Lower lobe of right lung (tissue), 2 donors: ENCODE data around the gene CDC25B. TPM values are rescaled to one million over a fixed set of nuclear protein-coding genes. Genes with fewer than 3 reads are reported as not detected.
A peak's percentile ranks its signal among the peaks of the same experiment; 100 is the strongest.

Experiments used
- ATAC-seq, 2 donors: fragments of 200-7000 bp; cut with Tn5 transposase; one replicate each; pipeline ENCODE4 v1.9.1; 2020 to 2022; ENCODE audit warnings: mild to moderate bottlenecking in 2 of 2, moderate library complexity in 2 of 2
- DNase-seq: peaks from one replicate; pipeline ENCODE4 v3.0.0-alpha.2; 2020
- H3K27ac ChIP-seq: fragments of 200-600 bp; one replicate; pipeline ENCODE4 v1.8.0; 2022
- H3K27me3 ChIP-seq: fragments of 200-600 bp; one replicate; pipeline ENCODE4 v1.8.0; 2022; ENCODE audit warnings: low read depth
- H3K36me3 ChIP-seq: fragments of 200-600 bp; one replicate; pipeline ENCODE4 v1.8.0; 2022; ENCODE audit warnings: mild to moderate bottlenecking
- H3K4me1 ChIP-seq: fragments of 200-600 bp; one replicate; pipeline ENCODE4 v1.8.0; 2022
- H3K4me3 ChIP-seq: fragments of 200-600 bp; one replicate; pipeline ENCODE4 v1.8.0; 2022; ENCODE audit warnings: mild to moderate bottlenecking
- H3K9me3 ChIP-seq: fragments of 200-600 bp; one replicate; pipeline ENCODE4 v1.8.0; 2022
- CTCF ChIP-seq: fragments of 200-600 bp; IDR thresholded peaks from one replicate; pipeline ENCODE4 v1.8.0; 2022; ENCODE audit warnings: antibody characterized with exemption, mild to moderate bottlenecking
- intact Hi-C: fragments of 100-400 bp; cut with DNase I; formaldehyde crosslinking; loops from one replicate; pipeline ENCODE4 v1.11.0; 2022
- long read RNA-seq: library from polyadenylated mRNA; unstranded; transcript quantifications from one replicate; pipeline ENCODE4 v2.0.0, GENCODE V29; 2021
- total RNA-seq: library from RNA; stranded (reverse); fragmentation: NEBNext Ultra II Directional; extraction: Animal tissue kit (Norgen Biotek cat#: 25700); gene quantifications from one replicate; pipeline ENCODE4 v1.2.1, GENCODE V29; 2021
- donor health status: DM: no; HTN: yes; CAD: no; lungs with severe emphysema.

The CDC25B gene
- total RNA-seq: 97.7 TPM
- long read RNA-seq, transcript CDC25B-206 (16 exons, 1,960 nt): minor isoform, 6 of 106 reads
- long read RNA-seq, transcript CDC25B-201 (16 exons, 3,597 nt): major isoform, 10 of 106 reads
- long read RNA-seq, partial matches to known transcripts: 57 of 106 reads
- long read RNA-seq, other reads (novel, unspliced or antisense): 30 of 106 reads

- intact Hi-C loops: no loop called here
- H3K36me3 ChIP-seq: peaks cover 29% of the 10 kb centered on the region
- H3K4me3 ChIP-seq: peak within 1 kb of the TSS; percentile 79
- peaks cover 52% of the 10 kb centered on the region for H3K4me1 ChIP-seq
- DNase-seq (peak; percentile 96), ATAC-seq (peak; percentile 94 to 96)
- H3K9me3 ChIP-seq: no peaks in the 10 kb centered on the region
- peak within 1 kb of the TSS; percentile 95 for H3K27ac ChIP-seq
- TF ChIP-seq CTCF: peak; percentile 38
- H3K27me3 ChIP-seq: no peaks in the 10 kb centered on the region
These were observed at the start of gene CDC25B for GRCh38 chr20:3795511-3796468. Gene CDC25B (plus strand): TSS chr20:3796310. CDS start chr20:3796532, 222 bp downstream.

- Histone ChIP-seq H3K36me3 (peaks cover 44% of the 10 kb centered on the region), H3K9me3 (no peaks in the 10 kb centered on the region), H3K4me1 (peaks cover 28% of the 10 kb centered on the region), H3K27me3 (peaks cover 5% of the 10 kb centered on the region), H3K27ac (no peak overlapping the region), H3K4me3 (no peak overlapping the region)
- ATAC-seq (no peak), DNase-seq (no peak)
- TF ChIP-seq CTCF: no peak
- intact Hi-C loops: no loop called here
These were observed 48.6 kb upstream of the CDC25B start for GRCh38 chr20:3747471-3747870.

GRCh38 chr20:3748073-3748472 is 48.0 kb upstream of the CDC25B start:
- intact Hi-C loops: no loop called here
- H3K9me3 ChIP-seq: no peaks in the 10 kb centered on the region
- H3K4me3 ChIP-seq: no peak overlapping the region
- DNase-seq: no peak
- peaks cover 44% of the 10 kb centered on the region for H3K36me3 ChIP-seq
- no peak for ATAC-seq
- H3K27ac ChIP-seq: no peak overlapping the region
- H3K4me1 ChIP-seq: peaks cover 34% of the 10 kb centered on the region
- TF ChIP-seq CTCF: no peak
- H3K27me3 ChIP-seq: peaks cover 5% of the 10 kb centered on the region

- no peak for DNase-seq
- Histone ChIP-seq H3K36me3 (peaks cover 41% of the 10 kb centered on the region), H3K27me3 (peaks cover 5% of the 10 kb centered on the region), H3K27ac (no peak overlapping the region), H3K4me3 (no peak overlapping the region), H3K9me3 (no peaks in the 10 kb centered on the region), H3K4me1 (peaks cover 37% of the 10 kb centered on the region)
- no peak for ATAC-seq
- TF ChIP-seq CTCF: no peak
- intact Hi-C loops: no loop called here
These were observed 46.9 kb upstream of the CDC25B start for GRCh38 chr20:3749087-3749688.

GRCh38 chr20:3749689-3750531 is 46.2 kb upstream of the CDC25B start:
- H3K27me3 ChIP-seq: peaks cover 5% of the 10 kb centered on the region
- H3K27ac ChIP-seq: no peak overlapping the region
- no peaks in the 10 kb centered on the region for H3K9me3 ChIP-seq
- ATAC-seq (peak; percentile 37 to 38), DNase-seq (peak; percentile 63)
- peak; percentile 70 for TF ChIP-seq CTCF
- no peak overlapping the region for H3K4me3 ChIP-seq
- intact Hi-C loops: no loop called here
- peaks cover 34% of the 10 kb centered on the region for H3K4me1 ChIP-seq
- peaks cover 35% of the 10 kb centered on the region for H3K36me3 ChIP-seq
